Bronchial epithelial cell (primary cell): ENCODE results near the gene PTPRE. TPM values are rescaled to one million over a fixed set of nuclear protein-coding genes. Genes with fewer than 3 reads are reported as not detected.
A peak's percentile ranks its signal among the peaks of the same experiment; 100 is the strongest.

Experiments used
- DNase-seq: peaks from one replicate; pipeline ENCODE4 v3.0.0-alpha.2; 2010; ENCODE audit warnings: low read depth
- FAIRE-seq: peaks from 2 replicates; lab custom pipeline; 2011; peaks lifted over from hg19 to GRCh38; lab: Jason Lieb, UNC
- H3K27me3 ChIP-seq: 2 replicates; pipeline ENCODE4 v1.5.1; 2011; ENCODE audit warnings: low read length; ENCODE audit not compliant: control insufficient read depth, insufficient read depth
- H3K36me3 ChIP-seq: 2 replicates; pipeline ENCODE4 v1.5.1; 2011; ENCODE audit warnings: low read length; ENCODE audit not compliant: control insufficient read depth, insufficient read depth
- H3K4me3 ChIP-seq: 2 replicates; pipeline ENCODE4 v1.5.1; 2011; ENCODE audit warnings: mild to moderate bottlenecking, low read depth, low read length, control low read depth
- CTCF ChIP-seq: IDR thresholded peaks from 2 replicates; pipeline ENCODE4 v1.5.1; 2011; ENCODE audit warnings: mild to moderate bottlenecking, moderate library complexity, low read length, control low read depth, inconsistent platforms; ENCODE audit not compliant: insufficient read depth, severe bottlenecking
- total RNA-seq: library from RNA; depleted of rRNA; stranded (reverse); fragments of >200 nt; gene quantifications from 2 replicates; pipeline ENCODE4 v1.2.1, GENCODE V29; 2014

Gene PTPRE
- total RNA-seq, 1 donor from 2014 or later: 7.9 TPM

DNA sequence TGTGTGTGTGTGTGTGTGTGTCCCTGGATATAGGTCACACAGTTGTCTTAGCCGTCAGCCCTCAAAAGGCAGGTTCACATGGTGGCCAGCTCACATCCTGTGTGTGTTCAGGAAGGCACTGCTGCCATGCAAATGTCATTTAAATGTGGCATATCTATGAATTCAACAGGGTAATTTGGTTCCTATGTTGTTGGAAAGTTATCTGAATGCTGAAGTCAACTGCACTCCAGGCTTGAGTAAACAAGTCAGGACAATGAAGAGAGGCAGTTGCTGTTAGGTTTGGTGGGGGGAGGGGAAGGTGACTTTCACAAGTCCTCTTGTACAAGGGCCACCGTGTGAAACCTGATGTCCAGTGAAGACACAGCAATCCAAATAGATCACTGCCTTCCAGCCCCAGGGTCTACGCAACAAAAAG is 61.1 kb downstream of the PTPRE start:
- H3K36me3 ChIP-seq: no peaks in the 10 kb centered on the region
- FAIRE-seq (no peak), DNase-seq (no peak)
- no peak for TF ChIP-seq CTCF
- H3K27me3 ChIP-seq: no peaks in the 10 kb centered on the region
- no peak overlapping the region for H3K4me3 ChIP-seq

- H3K4me3 ChIP-seq: no peak overlapping the region
- no peaks in the 10 kb centered on the region for H3K27me3 ChIP-seq
- DNase-seq (no peak), FAIRE-seq (no peak)
- no peaks in the 10 kb centered on the region for H3K36me3 ChIP-seq
- TF ChIP-seq CTCF: no peak
Measured at GRCh38 chr10:127968659-127969058, 61.8 kb downstream of the PTPRE start.

DNA sequence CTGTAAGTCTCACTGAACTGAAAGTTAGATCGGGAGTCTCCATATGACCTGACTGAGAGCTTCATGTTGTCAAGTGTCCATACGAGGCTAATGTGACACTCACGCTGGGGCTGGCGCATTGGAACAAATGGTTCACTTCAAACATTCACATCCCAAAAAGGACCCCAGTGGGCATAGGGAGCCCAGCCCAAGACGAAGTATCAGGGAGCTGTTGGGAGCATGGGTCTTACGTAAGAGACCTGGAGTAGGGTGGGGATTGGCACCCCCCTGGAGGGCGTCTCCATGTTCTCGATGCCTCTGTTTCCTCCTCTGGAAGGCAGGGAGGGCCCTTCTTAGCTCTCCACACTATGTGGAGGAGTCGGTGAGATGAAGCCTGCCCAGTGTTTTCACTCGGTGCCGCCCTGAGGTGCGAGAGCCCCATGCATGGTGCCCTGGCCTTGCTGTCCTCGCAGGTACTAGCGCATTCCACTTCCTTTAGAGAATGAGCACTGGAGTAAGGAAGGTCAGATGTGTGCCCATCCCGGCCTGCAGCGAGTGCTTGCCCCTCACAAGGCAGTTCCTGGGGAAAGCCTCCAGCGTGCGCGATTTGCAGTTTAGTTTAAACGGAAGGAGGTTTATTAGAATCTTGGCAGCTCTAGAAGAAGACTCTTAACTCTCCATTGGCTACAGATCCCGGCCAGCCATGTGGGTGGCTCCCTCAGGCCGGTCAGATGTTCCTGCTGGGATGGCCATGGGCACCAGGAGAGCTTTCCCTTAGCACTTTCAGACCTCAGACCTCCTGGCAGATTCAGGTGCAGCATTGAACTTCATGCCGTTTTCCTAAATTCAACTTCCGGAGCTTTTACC is 64.4 kb downstream of the PTPRE start:
- H3K27me3 ChIP-seq: no peaks in the 10 kb centered on the region
- no peaks in the 10 kb centered on the region for H3K36me3 ChIP-seq
- DNase-seq (no peak), FAIRE-seq (no peak)
- TF ChIP-seq CTCF: no peak
- H3K4me3 ChIP-seq: no peak overlapping the region

DNA sequence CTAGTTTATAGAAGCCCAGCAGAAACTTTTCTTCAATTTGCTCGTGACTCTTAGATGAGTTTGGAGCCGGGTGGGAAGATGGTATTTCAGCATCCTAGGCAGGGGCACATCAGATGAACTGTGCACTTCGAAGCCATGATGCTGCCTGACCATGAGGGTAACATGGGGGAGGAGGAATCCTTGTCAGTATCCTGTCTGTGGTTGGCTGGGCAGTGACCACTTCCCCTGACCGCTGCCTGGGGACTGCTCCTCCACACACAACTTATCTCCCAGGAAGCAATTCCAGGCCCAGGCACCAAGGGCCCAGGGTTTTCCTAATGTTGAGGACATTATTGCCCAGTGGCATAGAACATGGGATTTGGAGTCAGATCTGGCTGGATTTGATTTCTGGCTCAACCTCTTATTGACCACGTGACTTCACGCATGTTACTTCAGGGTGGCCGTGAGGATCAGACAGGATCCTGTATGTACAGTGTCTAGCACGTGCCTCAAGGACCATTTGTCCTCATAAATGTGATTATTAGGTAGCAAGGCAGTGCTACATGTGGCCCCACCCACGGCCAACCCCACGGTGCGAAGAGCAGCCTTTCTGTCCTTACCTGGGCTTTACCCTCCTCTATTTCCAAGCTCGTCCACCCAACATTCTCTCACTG is 65.2 kb downstream of the PTPRE start:
- Histone ChIP-seq H3K4me3 (no peak overlapping the region), H3K36me3 (no peaks in the 10 kb centered on the region), H3K27me3 (no peaks in the 10 kb centered on the region)
- TF ChIP-seq CTCF: no peak
- DNase-seq: no peak
- FAIRE-seq: peak; percentile 40

DNA sequence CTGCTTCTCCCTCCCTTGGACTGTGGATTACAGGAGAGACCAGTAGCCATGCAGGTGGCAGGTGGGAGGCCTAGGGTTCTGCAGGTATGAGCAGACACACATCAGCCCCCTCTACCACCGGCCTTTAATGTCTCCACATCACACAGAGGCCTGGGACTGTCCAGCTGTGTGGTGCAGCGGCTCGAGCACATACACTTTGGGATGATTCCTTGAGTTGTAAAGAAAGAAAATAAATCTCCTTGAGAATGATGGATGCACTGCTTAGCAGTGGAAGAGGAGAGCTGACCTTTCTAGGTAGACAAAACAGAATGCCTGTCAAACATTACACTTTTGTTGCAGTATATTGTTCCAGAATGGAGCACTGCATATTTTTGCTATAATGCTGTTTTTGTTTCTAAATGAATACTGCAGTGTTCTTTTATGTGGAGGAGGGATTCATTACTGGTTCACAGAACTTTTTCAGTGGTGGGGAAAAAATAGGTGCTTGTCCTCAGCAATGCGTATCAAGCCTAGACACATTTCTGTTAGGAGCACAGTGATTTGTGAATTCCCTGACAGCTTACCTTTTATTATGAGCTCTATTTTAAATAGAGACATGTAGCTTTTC is 66.0 kb downstream of the PTPRE start:
- DNase-seq (no peak), FAIRE-seq (no peak)

More for the DNA sequence above, 66.0 kb downstream of the PTPRE start:
- H3K4me3 ChIP-seq: no peak overlapping the region
- TF ChIP-seq CTCF: no peak
- H3K36me3 ChIP-seq: no peaks in the 10 kb centered on the region
- H3K27me3 ChIP-seq: no peaks in the 10 kb centered on the region
